Endodermal cell (in vitro differentiated cells): ENCODE data around the gene TBC1D13. TPM values are rescaled to one million over a fixed set of nuclear protein-coding genes. Genes with fewer than 3 reads are reported as not detected.
"Not testable (repeated sequence)": the region's sequence is repeated elsewhere in the genome, so short reads cannot be mapped to it uniquely, and the experiment has no call there.

ENCODE experiments used
- DNase-seq: peaks from one replicate; pipeline ENCODE4 v3.0.0-alpha.2; 2017
- H3K27ac ChIP-seq: 2 replicates; pipeline ENCODE4 v1.5.1; 2013; ENCODE audit warnings: mild to moderate bottlenecking, low read depth, low read length, moderate library complexity
- H3K27me3 ChIP-seq: 2 replicates; pipeline ENCODE4 v1.6.1; 2013; ENCODE audit warnings: mild to moderate bottlenecking, low read length, moderate library complexity; ENCODE audit not compliant: insufficient read depth, control insufficient read depth, poor library complexity, severe bottlenecking
- H3K36me3 ChIP-seq: 2 replicates; pipeline ENCODE4 v1.7.0; 2013; ENCODE audit warnings: mild to moderate bottlenecking, low read length, moderate library complexity; ENCODE audit not compliant: control insufficient read depth, insufficient read depth
- H3K4me1 ChIP-seq: one replicate; pipeline ENCODE4 v1.7.0; 2013; ENCODE audit warnings: low read length; ENCODE audit not compliant: control insufficient read depth, insufficient read depth
- H3K4me3 ChIP-seq: 2 replicates; pipeline ENCODE4 v1.5.1; 2013; ENCODE audit warnings: mild to moderate bottlenecking, low read length, moderate library complexity
- H3K9ac ChIP-seq: 2 replicates; pipeline ENCODE4 v1.6.1; 2013; ENCODE audit warnings: mild to moderate bottlenecking, low read length, moderate library complexity; ENCODE audit not compliant: poor library complexity, severe bottlenecking; ENCODE audit errors: extremely low read depth
- H3K9me3 ChIP-seq: 2 replicates; pipeline ENCODE4 v1.6.1; 2013; ENCODE audit warnings: mild to moderate bottlenecking, low read length, moderate library complexity; ENCODE audit not compliant: control insufficient read depth
- H3K27ac Mint-ChIP-seq: 2 replicates; pipeline ENCODE4 v1.8.0; 2020; ENCODE audit warnings: mixed read lengths
- H3K27me3 Mint-ChIP-seq: 2 replicates; pipeline ENCODE4 v1.8.0; 2021; ENCODE audit warnings: mild to moderate bottlenecking, mixed read lengths; ENCODE audit not compliant: insufficient read depth
- H3K36me3 Mint-ChIP-seq: 2 replicates; pipeline ENCODE4 v1.8.0; 2020; ENCODE audit warnings: low read depth, mixed read lengths
- H3K4me1 Mint-ChIP-seq: 2 replicates; pipeline ENCODE4 v1.8.0; 2020; ENCODE audit warnings: mixed read lengths
- H3K4me3 Mint-ChIP-seq: 2 replicates; pipeline ENCODE4 v1.8.0; 2020; ENCODE audit warnings: mild to moderate bottlenecking, moderate library complexity, mixed read lengths
- H3K9me3 Mint-ChIP-seq: 2 replicates; pipeline ENCODE4 v1.8.0; 2020; ENCODE audit warnings: mild to moderate bottlenecking, mixed read lengths
- CTCF ChIP-seq: fragments of 200-600 bp; sonication (generic); conservative IDR thresholded peaks from 2 replicates; pipeline ENCODE4 v1.5.0; 2021; ENCODE audit warnings: antibody characterized with exemption, mild to moderate bottlenecking
- WGBS, 2 experiments: methylation state at CpG; one replicate each; pipeline versions ENCODE4 v1.1.5 to v1.1.7; 2013; ENCODE audit warnings: missing lambda C conversion rate in 2 of 2, mixed read lengths in 1 of 2; ENCODE audit not compliant: insufficient coverage in 1 of 2, insufficient read length in 1 of 2; 5-methylcytosine and 5-hydroxymethylcytosine counted together
- total RNA-seq, 2 donors: library from RNA; stranded (reverse); fragmentation: NEBNext Ultra II Directional in 1 of 2; extraction: Animal tissue kit (Norgen Biotek cat#: 25700) in 1 of 2; gene quantifications; 2 replicates in 1 of 2; 3 replicates in 1 of 2; pipeline ENCODE4 v1.2.1, GENCODE V29; 2021

The TBC1D13 gene
- total RNA-seq, 2 donors from 2014 or later, result 30.2 to 34.3 TPM

- no peaks in the 10 kb centered on the region for H3K27me3 Mint-ChIP-seq
- TF ChIP-seq CTCF, result no peak
- H3K9me3 Mint-ChIP-seq, result no peaks in the 10 kb centered on the region
- no peak overlapping the region for H3K4me3 ChIP-seq
- peaks cover 4% of the 10 kb centered on the region for H3K36me3 ChIP-seq
- H3K36me3 Mint-ChIP-seq, result peaks cover 31% of the 10 kb centered on the region
- peaks cover 9% of the 10 kb centered on the region for H3K4me1 ChIP-seq
- H3K9ac ChIP-seq, result no peak overlapping the region
- peaks cover 16% of the 10 kb centered on the region for H3K4me1 Mint-ChIP-seq
- H3K9me3 ChIP-seq, result no peaks in the 10 kb centered on the region
- no peak overlapping the region for H3K27ac ChIP-seq
- H3K27ac Mint-ChIP-seq, result no peak overlapping the region
- no peaks in the 10 kb centered on the region for H3K27me3 ChIP-seq
- WGBS, 2 experiments, result 90 to 95% methylated on average over 11 to 12 of the region's 12 CpGs
- no peak for DNase-seq
- no peak overlapping the region for H3K4me3 Mint-ChIP-seq
Observed at GRCh38 chr9:128841694-128842492, 54.8 kb downstream of the TBC1D13 start.

GRCh38 chr9:128843171-128843570 lies 56.1 kb downstream of the TBC1D13 start:
- H3K36me3 ChIP-seq, H3K4me3 ChIP-seq, DNase-seq, H3K27me3 ChIP-seq, H3K9me3 Mint-ChIP-seq, H3K27ac ChIP-seq, H3K4me1 ChIP-seq, H3K27ac Mint-ChIP-seq, H3K27me3 Mint-ChIP-seq, H3K4me3 Mint-ChIP-seq, H3K9ac ChIP-seq, H3K9me3 ChIP-seq: not testable (repeated sequence)
- Mint-ChIP-seq H3K36me3 (peaks cover 33% of the 10 kb centered on the region), H3K4me1 (peaks cover 12% of the 10 kb centered on the region)
- 90 to 94% methylated on average over 4 to 7 of the region's 7 CpGs for WGBS, 2 experiments

GRCh38 chr9:128845186-128845931 lies 58.3 kb downstream of the TBC1D13 start:
- peak overlapping the region; percentile 78 for H3K27ac Mint-ChIP-seq
- DNase-seq, result peak; percentile 76
- H3K9ac ChIP-seq, result no peak overlapping the region
- H3K4me1 ChIP-seq, result peaks cover 9% of the 10 kb centered on the region
- H3K36me3 Mint-ChIP-seq, result peaks cover 33% of the 10 kb centered on the region
- 87 to 93% methylated on average over 9 to 13 of the region's 13 CpGs for WGBS, 2 experiments
- TF ChIP-seq CTCF, result peak; percentile 60
- H3K4me3 Mint-ChIP-seq, result no peak overlapping the region
- peaks cover 24% of the 10 kb centered on the region for H3K9me3 Mint-ChIP-seq
- H3K36me3 ChIP-seq, result no peaks in the 10 kb centered on the region
- H3K4me1 Mint-ChIP-seq, result peaks cover 8% of the 10 kb centered on the region
- H3K4me3 ChIP-seq, result peak overlapping the region; percentile 40
- no peaks in the 10 kb centered on the region for H3K27me3 ChIP-seq
- H3K9me3 ChIP-seq, result peaks cover 16% of the 10 kb centered on the region
- H3K27ac ChIP-seq, result peak overlapping the region; percentile 6
- H3K27me3 Mint-ChIP-seq, result no peaks in the 10 kb centered on the region
